ENCODE measurements around the gene PSMA1.

PSMA1 gene

GRCh38 chr11:14529321-14529720 is 9.1 kb upstream of the PSMA1 start:
- no peak for DNase-seq

DNA sequence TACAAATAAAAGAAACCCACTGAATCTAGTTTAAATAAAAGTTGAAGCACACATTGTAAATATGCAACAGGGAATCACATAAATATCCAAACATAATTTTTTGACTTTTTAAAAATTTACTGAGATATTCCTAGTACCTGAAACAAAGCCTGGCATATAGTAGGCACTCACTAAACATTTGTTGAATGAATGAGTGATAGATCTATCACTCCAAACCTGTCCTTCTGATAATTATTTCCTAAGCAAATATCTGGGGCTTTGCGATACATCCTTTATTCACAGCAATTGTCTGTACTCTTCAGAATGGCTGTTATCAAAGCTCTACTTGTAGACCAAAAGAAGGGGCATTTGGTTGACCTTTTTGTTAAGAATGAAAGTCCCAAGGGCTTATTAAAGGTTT is 2.6 kb upstream of the PSMA1 start:
- no peak for DNase-seq

GRCh38 chr11:14522245-14522644 is 2.1 kb upstream of the PSMA1 start:
- DNase-seq: no peak

GRCh38 chr11:14520747-14521151 is 563 bp upstream of the PSMA1 start:
- no peak for DNase-seq

DNA sequence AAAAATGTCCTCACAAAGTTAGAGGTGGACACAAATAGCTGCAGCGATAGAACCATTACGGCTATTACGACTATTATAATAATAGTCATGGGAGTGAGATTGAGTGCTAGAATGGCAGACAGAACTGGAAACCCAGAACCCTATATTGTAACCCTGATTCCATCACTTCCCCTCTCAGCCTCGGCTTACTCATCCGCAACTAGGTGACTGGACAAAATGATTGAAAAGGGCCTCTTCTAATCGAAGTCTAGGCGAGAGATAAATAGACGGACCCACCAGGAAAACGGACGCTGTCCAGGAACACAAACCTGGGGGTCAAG is 629 bp downstream of the PSMA1 start:
- no peak for DNase-seq

DNA sequence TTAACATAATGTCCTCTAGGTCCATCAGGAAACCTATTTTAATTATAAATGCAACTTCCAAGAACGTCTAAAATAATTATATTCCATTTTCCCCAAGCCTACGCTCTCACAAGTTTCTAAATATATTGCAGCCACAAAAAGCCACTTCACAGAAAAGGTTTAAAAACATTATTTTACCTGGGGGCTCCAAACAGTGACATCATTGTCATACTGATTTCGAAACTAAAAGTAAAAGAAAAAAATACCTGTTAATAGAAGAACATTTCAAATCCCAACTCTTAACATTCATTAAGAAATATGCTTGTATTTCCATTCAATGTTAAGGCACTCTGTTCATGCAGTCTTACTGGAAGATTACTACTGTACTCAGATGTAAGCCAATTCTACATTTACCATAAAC is 1.4 kb downstream of the PSMA1 start:
- DNase-seq: no peak

DNA sequence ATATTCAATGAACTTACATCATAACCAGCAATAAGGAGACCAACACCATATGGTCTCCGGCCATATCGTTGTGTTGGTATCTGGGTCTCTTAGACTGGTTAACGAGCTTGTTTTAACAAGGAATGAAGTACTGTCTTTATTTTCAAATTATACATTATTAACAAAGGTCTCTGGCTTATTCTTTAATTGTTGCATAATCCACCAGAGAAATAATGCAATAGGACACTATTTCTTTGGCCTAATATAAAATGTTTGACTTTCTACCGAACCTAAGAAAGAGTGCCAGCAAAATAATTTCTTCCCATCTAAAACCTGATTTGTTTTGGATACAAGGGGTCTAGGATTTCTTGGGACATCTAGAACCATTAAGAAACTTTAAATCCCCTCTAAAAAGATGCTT is 6.4 kb downstream of the PSMA1 start:
- no peak for DNase-seq

DNA sequence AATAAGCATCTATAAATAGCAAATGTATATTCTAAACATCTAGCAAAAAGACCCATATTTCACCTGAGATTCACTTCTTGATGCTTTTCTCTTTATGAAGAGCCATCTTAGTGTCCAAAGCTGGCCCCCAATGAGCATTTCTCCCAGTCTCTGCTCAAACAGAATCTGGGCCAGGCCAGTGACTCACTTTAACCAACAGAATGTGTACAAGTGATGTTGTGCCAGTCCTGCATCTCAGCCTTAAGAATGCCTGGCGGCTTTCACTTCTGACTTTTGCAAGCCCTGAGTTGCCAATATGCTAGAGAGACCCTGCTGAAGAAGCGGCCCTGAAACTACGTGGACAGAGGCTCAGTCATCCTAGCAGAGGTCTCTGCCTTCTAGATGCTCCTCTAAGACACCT is 13.7 kb downstream of the PSMA1 start:
- no peak for DNase-seq

DNA sequence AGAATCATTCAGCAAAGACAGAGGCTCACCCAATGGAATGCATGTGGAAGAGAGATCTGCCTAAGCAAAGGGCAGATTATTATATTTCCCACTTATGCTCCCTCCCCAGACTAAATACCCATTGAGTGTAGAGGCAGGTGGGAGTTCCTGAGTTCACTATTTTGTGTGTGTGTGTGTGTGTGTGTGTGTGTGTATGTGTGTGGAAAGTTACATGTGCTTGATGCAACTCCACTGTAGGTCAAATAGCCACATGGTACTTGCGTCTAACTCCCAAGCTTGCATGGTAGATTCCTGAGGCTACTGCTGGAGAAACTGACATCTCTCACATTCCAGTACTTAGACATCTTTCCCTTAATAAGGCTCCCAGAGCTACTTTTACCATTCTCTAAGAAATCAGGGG is 17.2 kb downstream of the PSMA1 start:
- no peak for DNase-seq

DNA sequence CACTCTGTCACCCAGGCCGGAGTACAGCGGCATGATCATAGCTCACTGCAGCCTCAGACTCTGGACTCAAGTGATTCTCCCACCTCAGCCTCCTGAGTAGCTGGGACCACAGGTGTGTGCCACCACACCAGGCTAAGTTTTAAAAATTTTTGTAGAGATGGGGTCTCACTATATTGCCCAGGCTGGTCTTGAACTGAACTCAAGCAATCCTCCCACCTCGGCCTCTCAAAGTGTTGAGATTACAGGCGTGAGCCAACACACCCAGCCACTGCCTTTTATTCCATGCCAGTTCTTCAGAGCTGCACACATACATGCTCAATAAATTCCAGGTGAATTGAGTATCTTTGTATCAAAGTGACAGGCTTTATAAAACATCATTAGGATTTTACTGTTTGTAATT is 18.1 kb downstream of the PSMA1 start:
- DNase-seq: no peak

GRCh38 chr11:14500181-14500651 is 20.0 kb downstream of the PSMA1 start:
- peak; percentile 15 to 46 for DNase-seq

- peak; percentile 84 to 90 for DNase-seq
Observed at GRCh38 chr11:14499560-14500180, 20.5 kb downstream of the PSMA1 start, which contains the start of gene COPB1. TSS of gene COPB1 (minus strand) at chr11:14499811. CDS start at chr11:14498928, 883 bp downstream.

DNA sequence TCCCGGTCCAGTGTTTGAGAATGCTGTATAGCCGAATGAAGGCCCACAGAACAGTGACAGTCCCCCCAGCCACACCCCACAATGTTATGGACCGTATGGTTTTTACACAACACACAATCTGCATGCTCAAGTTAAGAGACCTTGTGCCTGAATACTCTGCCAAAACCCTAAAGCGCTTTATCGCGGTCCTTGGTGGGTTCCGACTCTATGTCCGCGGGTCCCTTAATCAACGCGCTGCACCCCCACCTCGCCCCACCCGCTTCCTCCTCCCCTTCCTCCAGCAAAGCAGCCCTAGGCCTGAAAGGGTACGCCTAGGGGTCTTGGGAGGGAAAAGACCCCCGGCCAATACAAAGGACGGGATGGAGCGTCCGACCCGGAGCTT is 21.0 kb downstream of the PSMA1 start:
- DNase-seq: no peak

DNA sequence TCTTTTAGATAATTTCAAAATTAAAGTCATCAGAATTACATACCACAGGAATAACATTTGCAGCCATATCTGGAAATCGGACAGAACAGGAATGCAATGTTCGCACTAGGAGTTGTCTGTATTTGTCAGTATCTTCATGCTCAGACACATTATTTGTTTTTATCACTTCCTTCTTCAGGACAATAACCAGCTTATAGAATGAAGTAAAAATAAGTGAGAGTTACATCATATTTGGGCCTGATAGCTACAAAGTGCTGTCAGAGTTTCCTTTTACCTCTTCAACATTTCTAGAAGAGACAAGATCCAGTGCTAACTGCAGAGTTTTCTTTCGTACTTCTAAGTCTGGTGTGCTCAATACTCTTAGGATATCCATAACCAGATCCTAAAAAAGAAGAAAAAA is 39.5 kb downstream of the PSMA1 start:
- no peak for DNase-seq

DNA sequence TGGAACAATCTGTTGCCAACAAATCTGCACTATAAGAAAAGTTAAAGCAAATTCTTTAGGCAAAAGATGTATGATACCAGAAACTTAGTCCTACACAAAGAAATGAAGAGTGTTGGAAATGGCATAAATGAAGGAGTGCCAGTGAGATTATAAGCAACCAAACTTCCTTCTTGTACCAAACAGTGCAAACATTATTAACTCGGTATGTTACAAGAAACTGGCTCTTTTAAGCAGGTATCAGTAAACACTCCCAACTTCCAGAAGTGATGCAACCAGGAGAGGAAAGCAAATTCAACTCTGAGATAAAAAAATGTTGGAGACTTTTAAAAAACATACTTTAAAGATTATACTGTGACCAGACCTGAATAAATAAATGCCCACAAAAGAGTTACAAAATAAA is 49.1 kb downstream of the PSMA1 start:
- DNase-seq: no peak

- DNase-seq: no peak
Observed at GRCh38 chr11:14463623-14464022, 56.6 kb downstream of the PSMA1 start.

- DNase-seq: no peak
Observed at GRCh38 chr11:14460147-14460546, 60.0 kb downstream of the PSMA1 start.

DNA sequence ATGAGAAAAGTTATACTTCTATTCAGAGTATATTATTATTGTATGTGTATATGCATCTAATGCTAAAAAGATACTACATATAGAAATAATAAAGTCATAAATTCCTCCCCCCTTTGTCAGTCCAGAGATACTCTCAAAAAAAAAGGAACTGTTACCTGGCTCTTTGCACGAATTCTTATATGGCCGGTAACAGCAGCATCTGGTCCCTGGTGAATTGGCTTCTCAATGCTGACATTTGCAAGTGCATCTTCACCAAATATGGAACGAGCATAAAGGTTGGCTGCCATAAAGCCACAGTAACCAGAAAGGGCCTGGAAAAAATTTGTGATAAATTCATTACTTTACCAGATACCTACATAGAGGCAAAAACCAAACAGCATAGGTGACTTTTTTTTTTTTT is 61.8 kb downstream of the PSMA1 start:
- DNase-seq: no peak

GRCh38 chr11:14455648-14456430 is 64.3 kb downstream of the PSMA1 start:
- no peak for DNase-seq
